WTC11 (cell line): ENCODE results near the gene ZIC5.

Experiments used
- ESRRA ChIP-seq: sonication (generic); formaldehyde crosslinking; IDR thresholded peaks from 2 replicates; pipeline ENCODE4 v1.8.1; 2022; ENCODE audit warnings: mild to moderate bottlenecking, missing genetic modification reagents, borderline replicate concordance
- SMAD4 ChIP-seq: sonication (generic); formaldehyde crosslinking; IDR thresholded peaks from 2 replicates; pipeline ENCODE4 v1.8.0; 2022; ENCODE audit warnings: mild to moderate bottlenecking, missing genetic modification reagents
- TF ChIP-seq, protein P1 (sequence below): fragments of 200-600 bp; IDR thresholded peaks from 2 replicates; pipeline ENCODE4 v1.8.0; 2022; ENCODE audit warnings: antibody characterized with exemption

DNA sequence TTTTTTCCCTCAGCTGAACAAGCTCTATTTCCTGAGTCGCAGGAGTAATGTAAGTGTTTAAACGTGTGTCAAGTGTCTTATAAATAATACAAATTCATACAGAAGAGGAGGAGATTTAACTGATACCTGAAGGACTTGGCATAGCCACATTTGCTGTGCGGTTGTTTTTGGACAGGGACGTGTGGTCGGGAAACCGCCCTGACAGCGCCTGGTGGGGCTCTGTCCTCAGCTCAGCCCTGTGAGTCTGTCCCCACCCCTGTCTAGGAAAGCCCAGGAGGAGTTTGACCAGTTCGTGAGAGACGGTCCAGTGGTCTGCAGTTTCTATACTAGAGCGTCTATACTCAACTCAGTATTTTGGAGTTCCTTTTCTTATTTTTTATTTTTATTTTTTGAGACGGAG lies 26.7 kb upstream of the ZIC5 start:
- TF ChIP-seq, protein P1, sequence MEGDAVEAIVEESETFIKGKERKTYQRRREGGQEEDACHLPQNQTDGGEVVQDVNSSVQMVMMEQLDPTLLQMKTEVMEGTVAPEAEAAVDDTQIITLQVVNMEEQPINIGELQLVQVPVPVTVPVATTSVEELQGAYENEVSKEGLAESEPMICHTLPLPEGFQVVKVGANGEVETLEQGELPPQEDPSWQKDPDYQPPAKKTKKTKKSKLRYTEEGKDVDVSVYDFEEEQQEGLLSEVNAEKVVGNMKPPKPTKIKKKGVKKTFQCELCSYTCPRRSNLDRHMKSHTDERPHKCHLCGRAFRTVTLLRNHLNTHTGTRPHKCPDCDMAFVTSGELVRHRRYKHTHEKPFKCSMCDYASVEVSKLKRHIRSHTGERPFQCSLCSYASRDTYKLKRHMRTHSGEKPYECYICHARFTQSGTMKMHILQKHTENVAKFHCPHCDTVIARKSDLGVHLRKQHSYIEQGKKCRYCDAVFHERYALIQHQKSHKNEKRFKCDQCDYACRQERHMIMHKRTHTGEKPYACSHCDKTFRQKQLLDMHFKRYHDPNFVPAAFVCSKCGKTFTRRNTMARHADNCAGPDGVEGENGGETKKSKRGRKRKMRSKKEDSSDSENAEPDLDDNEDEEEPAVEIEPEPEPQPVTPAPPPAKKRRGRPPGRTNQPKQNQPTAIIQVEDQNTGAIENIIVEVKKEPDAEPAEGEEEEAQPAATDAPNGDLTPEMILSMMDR: no peak
- TF ChIP-seq SMAD4 (no peak), ESRRA (no peak)
